Astrocyte of the cerebellum (primary cell): Measurements from ENCODE around the gene C10orf90.

Source experiments
- DNase-seq: peaks from one replicate; pipeline ENCODE4 v3.0.0-alpha.2; 2011; ENCODE audit warnings: low read depth
- H3K4me3 ChIP-seq: 2 replicates; pipeline ENCODE4 v1.5.1; 2011; ENCODE audit warnings: mild to moderate bottlenecking, low read depth, low read length, moderate library complexity
- in situ Hi-C: cut with HindIII; loops from 2 replicates; pipeline ENCODE4 v1.10.0; 2017; ENCODE audit warnings: low sequenced_read_pairs
- TF ChIP-seq, protein P1 (sequence below): IDR thresholded peaks from 2 replicates; pipeline ENCODE4 v1.5.1; 2012; ENCODE audit warnings: low read length, low read depth, moderate library complexity, mild to moderate bottlenecking; ENCODE audit errors: missing control alignments

Gene C10orf90

DNA sequence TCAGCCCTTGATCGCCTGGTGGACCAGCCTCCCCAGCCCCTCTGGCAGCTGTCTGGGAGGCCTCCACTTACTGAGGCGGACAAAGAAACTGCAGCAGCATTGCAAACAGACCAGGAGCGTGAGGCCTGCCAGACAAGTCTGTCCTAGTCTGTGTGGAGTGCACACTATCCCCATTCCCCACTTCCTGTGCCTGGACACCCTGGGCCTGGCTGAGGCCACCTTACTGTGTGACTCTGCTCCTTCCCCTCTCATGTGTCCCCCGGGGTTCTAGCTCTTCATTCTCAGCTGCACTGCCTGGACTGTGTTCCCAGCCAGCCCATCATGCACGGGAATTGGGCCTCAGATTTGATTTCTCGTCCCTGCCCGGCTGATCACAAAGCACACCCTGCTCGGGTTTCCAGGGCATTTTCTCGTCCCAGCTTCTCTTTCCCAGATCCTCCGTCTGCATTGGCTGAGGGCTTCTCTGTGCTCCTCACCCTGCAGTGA, 16.7 kb upstream of the C10orf90 start:
- no peak overlapping the region for H3K4me3 ChIP-seq
- DNase-seq, result no peak
- in situ Hi-C loops, result no loop called here
- TF ChIP-seq, protein P1, sequence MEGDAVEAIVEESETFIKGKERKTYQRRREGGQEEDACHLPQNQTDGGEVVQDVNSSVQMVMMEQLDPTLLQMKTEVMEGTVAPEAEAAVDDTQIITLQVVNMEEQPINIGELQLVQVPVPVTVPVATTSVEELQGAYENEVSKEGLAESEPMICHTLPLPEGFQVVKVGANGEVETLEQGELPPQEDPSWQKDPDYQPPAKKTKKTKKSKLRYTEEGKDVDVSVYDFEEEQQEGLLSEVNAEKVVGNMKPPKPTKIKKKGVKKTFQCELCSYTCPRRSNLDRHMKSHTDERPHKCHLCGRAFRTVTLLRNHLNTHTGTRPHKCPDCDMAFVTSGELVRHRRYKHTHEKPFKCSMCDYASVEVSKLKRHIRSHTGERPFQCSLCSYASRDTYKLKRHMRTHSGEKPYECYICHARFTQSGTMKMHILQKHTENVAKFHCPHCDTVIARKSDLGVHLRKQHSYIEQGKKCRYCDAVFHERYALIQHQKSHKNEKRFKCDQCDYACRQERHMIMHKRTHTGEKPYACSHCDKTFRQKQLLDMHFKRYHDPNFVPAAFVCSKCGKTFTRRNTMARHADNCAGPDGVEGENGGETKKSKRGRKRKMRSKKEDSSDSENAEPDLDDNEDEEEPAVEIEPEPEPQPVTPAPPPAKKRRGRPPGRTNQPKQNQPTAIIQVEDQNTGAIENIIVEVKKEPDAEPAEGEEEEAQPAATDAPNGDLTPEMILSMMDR, result no peak

DNA sequence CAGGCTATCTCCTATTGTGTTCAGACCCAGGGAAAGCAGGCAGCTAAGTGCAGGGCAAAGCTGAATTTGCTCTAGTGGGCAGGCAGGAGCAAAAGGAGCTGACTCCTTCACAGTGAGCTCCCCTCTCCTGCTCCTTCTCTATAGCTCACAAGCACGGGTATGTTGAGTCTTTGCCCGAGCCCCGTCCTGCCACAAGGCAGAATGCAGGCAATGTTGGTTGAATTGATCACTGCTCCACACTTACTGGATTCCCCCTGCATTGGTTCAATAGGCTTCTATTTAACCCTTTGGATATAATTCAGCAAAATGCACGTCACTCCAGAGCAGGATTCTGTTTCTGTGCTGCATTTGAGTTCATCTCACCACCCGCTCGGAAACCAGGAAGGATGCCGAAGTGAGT, 16.2 kb upstream of the C10orf90 start:
- in situ Hi-C loops, result no loop called here

DNA sequence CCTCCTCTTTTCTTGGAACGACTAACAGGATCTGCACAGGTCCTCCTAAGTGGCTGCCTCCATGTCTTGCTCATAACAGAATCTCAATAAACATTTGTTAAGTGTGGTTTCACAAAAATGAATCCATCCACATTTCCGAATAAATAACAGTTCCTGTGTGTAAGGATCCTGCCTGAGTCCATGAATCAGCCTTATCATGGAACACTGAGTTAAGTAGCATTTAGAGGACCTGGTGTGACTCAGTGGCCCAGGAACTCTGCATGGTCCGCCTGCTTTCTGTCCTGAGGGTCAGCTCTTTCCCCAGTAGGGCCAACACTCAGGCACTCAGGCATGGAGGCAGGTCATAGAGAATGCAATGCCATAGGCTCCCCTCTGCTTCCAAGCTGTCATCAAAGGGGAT, 15.8 kb upstream of the C10orf90 start:
- H3K4me3 ChIP-seq, result no peak overlapping the region
- DNase-seq, result no peak
- in situ Hi-C loops, result no loop called here
- TF ChIP-seq, protein P1, result no peak

More for the DNA sequence above, 16.2 kb upstream of the C10orf90 start:
- no peak overlapping the region for H3K4me3 ChIP-seq
- TF ChIP-seq, protein P1, result no peak
- no peak for DNase-seq

DNA sequence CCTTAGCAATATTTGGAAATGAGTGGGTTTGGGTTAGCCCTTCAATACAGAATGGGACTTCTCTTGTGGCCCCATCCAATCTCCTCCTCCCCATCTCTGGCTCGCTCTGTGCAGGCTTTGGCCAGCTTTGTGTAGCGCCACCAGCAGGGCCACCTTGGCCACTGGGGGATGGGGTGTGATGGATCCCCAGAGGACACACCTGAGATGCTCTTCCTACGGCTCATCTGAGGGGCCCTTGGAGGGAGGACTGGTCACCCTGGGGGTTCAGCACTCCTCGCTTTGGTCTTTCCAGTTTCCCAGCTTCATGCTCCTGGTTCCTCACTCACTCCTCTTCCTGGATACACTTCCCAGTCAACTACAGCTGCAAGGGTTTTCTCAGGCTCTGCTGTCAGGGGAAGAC, 15.3 kb upstream of the C10orf90 start:
- in situ Hi-C loops, result no loop called here
- TF ChIP-seq, protein P1, result no peak

DNA sequence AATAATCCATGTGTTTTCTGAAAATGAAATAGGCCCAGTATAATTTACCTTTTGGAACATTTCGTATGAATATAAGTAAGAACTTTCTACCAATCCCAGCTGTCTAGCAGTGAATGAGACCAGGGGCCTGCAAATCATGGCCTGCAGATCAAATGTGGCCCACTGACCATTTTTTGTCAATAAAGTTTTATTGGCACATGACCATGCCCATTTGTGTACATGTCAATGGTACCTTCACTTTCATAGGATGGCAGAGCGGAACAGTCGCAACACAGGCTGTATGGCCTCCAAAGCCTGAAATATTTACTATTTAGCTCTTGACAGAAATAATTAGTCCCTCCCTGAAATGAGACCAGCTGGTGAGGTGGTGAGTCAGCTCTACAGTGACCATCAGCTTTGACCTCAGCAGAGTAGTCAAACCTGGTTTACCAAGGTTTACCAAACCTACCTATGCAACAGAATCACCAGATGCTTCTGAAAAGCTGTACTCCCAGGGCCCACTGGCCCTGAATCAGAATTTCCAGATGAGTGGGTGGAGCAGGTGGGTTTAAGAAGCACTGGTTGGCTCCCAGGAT, 13.8 kb upstream of the C10orf90 start:
- TF ChIP-seq, protein P1, result no peak
- DNase-seq, result no peak
- H3K4me3 ChIP-seq, result no peak overlapping the region
- in situ Hi-C loops, result no loop called here

More for the DNA sequence above, 15.3 kb upstream of the C10orf90 start:
- no peak overlapping the region for H3K4me3 ChIP-seq
- no peak for DNase-seq

DNA sequence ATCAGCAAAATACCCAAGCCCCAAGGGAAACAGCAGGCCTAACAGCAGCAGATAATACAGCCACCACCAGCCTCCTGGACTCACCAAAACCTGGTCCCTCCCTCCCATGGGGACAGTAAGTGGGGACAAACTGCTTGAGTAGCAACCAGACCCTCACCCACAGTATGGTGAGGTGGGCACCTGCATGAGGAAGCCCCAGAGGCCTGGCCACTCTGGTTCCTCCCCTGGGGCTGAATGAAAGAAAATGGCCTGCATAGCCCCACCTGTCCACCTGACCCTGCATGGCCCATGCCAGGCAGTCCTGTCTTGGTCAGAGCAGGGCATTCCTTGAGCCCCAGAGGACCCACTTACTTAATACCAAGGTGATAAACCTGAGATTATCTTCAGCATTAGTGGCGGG, 13.0 kb upstream of the C10orf90 start:
- TF ChIP-seq, protein P1, result no peak
- DNase-seq, result no peak
- H3K4me3 ChIP-seq, result no peak overlapping the region
- in situ Hi-C loops, result no loop called here
